GM18508 (cell line): ENCODE results near the gene AQP12A.
"Not testable (repeated sequence)": the region's sequence is repeated elsewhere in the genome, so short reads cannot be mapped to it uniquely, and the experiment has no call there.

Experiments used
- ATAC-seq: cut with Tn5 transposase; IDR thresholded peaks from one replicate; pipeline ENCODE4 v1.9.1; 2021; ENCODE audit warnings: moderate number of reproducible peaks; ENCODE audit not compliant: insufficient read depth, unreplicated experiment

AQP12A gene, protein sequence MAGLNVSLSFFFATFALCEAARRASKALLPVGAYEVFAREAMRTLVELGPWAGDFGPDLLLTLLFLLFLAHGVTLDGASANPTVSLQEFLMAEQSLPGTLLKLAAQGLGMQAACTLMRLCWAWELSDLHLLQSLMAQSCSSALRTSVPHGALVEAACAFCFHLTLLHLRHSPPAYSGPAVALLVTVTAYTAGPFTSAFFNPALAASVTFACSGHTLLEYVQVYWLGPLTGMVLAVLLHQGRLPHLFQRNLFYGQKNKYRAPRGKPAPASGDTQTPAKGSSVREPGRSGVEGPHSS

DNA sequence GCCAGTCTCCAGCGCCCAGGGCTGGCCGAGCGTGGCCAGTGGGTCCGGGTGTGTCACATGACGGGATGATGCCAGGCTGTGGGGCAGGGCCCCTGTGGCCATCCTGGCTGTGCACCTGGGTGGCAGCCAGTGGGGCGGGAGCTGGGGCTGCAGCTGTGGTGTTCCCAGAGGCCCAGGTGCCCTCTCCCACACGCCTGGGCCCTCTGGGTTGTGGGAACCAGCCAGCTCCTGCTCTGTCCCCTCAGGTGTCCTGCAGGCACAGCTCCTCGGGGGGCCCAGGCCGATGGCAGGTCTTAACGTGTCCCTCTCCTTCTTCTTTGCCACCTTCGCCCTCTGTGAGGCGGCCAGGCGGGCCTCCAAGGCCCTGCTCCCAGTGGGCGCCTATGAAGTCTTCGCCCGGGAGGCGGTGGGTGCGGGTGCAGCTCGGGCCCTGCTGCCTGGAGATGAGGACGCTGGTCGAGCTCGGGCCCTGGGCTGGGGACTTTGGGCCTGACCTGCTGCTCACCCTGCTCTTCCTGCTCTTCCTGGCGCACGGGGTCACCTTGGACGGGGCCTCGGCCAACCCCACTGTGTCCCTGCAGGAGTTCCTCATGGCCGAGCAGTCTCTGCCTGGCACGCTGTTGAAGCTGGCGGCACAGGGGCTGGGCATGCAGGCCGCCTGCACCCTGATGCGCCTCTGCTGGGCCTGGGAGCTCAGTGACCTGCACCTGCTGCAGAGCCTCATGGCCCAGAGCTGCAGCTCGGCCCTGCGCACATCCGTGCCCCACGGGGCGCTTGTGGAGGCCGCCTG lies at the start of gene AQP12A:
Gene AQP12A, plus strand, starts transcription at position 236 of the 790 bp plus-strand sequence. Its CDS starts 48 bp downstream, at position 284.
- not testable (repeated sequence) for ATAC-seq

DNA sequence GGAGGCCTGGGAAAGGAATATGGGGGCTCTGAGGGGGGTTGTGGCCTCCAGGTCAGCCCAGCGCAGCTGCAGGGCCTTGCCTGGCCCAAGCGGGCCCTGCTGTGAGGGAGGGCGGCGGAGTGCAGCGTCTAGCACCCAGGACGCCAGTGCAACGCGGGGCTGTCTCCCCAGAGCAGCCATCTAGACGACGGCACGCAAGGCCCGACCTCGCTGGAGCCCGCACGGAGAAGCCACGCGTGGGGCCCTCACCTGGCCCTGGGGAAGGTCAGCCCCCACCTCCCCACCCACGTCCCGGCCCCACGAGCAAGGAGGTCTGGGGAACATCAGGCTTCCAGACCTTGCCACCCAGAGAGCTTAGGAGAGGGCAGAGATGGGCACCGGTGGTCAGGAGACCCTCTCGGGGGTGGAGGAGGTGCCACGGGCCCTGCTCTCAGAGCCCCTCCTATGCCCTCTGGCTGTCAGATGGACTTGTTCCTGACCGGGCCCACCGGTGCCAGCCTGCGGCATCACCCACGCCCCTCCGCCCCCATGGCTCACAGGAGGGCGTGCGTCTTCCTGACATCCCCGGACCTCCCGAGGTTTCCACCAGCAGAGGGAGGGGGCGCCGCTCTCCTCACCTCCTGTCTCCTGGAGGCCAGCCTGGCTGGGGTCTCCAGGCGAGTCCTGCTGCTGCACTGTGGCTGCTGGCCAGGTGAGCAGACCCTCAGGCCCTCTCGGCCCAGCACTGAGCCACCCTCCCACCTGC lies 49.4 kb upstream of the AQP12A start:
- no peak for ATAC-seq

DNA sequence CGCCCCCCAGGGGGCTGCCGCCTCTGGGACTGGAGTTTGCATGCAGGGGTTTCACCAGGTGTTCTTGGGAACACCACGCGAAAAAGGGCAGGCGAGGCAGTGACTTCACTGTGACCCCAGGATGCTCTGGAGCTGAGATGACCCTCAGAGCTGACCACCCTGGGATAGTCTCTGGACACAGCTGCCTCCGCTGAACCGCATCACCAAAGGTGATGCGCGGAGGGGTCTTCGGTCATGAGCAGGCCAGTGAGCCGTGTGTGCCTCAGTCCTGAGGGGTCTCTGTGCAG lies 48.9 kb upstream of the AQP12A start:
- no peak for ATAC-seq

DNA sequence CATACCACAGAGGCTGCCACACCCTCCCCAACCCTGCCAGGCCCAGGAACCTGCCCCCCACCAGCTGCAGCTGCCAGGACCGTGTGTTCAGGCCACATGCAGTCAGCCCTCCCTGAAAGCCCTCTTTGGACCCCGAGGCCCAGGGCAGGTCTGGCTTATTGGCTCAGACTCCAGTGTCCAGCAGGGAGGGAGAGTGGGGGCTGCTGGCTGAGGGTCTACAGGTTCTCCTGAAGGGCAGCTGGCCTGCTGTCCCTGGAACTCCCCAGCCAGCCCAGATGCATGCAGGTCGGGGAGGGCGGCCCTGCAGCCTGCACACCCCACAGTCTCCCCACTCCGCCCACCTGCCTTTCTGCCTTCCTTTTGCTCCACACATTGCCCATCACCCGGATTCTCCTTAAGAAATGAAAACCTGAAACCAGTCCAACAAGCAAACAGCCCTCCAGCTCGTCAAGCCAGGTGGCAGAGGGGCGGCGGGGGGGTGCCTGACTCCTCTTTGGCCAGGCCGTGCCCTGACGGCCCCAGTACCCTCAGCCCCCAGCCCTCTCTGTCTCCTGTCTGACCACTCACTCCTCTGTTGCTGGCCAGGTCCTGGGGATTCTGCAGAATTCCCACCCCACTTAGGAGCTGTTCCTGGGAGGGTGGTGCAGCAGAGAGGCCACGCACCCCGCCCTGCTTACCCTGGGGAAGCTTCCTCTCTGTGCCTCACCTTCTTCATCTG lies 48.4 kb upstream of the AQP12A start:
- ATAC-seq = no peak

DNA sequence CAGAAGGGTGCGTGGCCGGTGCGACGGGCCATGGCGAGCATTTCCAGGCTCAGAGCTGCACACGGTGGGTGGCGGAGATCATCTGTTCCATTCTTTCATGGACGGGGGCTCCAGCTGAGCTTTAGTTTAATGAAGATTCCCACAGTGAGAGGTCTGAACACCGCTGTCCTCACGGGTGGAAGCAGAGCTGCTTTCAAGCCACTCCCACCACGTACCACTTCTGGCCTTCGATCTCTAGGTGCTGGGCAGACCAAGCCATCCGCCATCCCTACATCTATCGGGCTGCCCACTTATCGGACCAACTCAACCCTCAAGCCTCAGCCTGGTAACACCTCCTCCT lies 47.9 kb upstream of the AQP12A start:
- no peak for ATAC-seq

DNA sequence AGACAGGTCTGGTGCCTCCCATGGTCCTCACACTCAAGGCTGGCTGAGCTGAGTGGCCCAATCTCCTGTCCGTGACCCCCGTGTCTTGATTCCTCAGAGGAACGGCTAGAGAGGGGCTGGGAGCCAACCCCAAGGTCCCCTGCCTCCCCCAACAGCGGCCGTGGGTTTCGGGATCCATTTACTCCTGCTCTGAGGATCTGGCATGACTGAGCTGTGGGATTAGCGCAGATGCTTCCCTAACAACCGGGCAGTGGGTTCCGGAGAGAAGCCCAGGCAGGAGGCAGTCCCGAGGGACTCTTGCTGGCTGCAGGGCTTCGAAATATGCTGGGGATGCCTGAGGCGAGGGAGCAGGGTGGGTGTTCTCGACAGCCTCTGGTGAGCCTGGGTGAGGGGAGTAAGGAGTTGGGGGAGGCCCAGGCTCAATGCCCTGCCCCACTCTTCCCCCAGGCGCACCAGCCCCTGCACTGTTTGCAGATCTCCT lies 47.5 kb upstream of the AQP12A start:
- no peak for ATAC-seq

DNA sequence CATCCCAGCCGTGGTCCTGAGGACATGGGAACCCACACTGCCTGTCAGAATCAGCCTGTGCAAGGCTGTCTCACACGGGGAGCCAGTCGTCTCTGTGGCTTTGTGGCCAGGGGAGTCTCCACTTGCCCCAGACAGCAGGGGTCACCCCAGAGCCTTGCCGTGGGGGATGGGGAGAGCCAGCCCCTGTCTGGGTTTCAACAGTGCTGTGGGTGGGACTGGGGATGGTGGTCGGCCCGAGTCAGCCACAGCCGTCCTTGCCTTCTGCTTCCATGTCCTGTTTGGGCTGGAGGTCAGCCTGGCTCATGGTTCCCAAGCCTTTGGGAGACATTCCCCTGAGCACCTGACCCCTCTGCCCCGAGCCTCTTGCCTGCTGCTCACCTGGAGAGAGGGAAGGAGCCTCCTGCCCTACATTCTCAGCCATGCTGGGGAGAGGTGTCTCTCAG lies 46.8 kb upstream of the AQP12A start:
- ATAC-seq = no peak

DNA sequence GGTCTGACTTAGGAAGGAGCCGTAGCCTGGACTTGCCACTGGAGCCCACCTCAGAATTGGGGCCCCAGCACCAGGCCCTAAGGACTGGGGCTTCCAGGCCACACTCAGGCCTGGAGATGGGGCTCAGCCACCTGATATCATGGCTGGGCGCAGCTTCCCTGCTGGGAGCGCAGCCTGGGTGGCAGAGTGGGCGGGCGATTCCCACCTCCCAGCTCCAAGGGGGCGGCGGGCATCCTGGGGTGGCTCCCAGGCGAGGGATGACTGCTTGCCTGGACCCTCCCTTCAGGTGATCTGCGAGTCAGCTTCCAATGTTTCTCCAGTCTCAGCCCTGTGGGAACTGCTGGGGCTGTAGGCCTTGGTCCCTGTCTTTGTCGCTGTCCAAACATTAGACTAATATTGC lies 46.3 kb upstream of the AQP12A start:
- no peak for ATAC-seq

DNA sequence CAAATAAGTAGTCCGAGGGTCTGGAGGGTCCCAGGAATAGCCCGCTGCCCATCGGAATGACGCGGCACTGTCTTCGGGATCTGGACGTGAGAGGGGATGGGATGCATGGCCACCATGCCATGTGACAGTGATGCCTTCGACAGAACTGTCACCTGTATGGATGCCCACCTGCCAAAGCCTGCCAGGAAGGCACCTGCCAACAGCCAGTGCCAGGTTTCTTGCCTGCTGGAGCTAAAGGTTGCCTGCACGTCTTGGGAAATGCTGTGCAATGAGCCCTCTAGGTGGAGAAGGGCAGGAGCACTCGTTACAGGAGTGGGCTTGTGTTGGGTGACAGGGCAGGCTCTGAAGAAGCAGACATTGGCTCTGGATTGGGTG lies 45.9 kb upstream of the AQP12A start:
- ATAC-seq = no peak

DNA sequence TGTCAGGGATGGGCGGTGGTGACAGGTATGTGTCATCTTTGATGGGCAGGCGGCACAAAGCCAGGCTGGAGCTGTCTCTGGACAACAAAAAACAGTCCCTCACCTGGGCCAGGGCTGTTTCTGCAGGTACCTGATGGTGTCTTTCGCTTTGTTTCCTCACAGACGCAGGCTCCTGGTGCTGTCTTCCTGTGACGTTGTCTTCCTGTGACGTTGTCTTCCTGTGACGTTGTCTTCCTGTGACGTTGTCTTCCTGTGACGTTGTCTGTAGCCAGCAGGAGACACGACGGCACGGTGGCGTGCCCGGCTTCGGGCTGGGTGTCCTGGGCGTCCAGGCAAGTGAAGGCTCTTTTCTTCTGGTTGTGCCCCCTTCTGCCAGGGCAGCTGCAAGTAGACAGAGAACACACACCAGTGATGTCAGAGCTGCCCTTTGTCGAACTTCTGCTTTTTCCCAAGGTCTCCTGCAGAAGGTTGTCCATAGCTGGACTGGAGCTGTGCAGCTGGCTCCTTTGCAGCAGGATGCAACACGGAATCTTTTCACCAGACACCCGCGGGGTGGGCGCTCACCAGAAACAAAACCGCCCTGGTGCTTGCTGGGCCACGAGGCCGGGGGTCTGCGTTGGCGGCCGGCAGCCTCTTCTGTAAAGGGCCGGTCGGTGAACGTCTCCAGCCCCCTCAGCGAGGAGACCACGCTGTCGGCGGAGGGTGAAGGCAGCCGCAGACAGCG lies 45.3 kb upstream of the AQP12A start:
- no peak for ATAC-seq

DNA sequence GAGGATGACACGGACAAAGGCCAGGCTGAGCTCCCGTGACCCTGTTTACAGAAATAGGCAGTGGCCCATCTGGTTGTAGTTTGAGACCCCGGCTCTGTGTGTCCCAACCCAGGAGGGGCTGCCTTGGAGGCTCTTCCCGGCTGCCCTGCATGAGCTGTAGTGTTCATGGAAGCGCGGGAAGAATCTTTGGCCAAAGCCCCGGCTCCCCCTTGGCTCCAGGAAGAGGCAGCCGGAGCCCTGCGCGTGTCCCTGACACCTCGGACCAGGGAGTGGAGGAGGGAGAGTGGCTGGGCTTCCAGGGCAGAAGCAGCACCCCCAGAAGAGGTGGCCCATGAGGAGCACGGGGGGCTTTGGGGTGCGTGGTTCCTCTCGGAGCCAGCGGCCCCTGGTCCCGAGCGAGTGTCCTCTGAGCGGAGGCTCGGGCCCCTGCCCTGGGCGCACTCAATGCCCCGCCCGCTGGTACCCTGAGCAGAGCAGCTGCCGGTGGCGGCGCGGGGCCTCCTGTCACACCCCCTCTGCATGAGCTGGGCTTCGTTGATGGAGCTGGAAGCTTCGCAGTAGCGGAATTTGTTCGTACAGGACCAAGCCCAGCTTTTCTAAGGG lies 44.7 kb upstream of the AQP12A start:
- ATAC-seq = no peak

DNA sequence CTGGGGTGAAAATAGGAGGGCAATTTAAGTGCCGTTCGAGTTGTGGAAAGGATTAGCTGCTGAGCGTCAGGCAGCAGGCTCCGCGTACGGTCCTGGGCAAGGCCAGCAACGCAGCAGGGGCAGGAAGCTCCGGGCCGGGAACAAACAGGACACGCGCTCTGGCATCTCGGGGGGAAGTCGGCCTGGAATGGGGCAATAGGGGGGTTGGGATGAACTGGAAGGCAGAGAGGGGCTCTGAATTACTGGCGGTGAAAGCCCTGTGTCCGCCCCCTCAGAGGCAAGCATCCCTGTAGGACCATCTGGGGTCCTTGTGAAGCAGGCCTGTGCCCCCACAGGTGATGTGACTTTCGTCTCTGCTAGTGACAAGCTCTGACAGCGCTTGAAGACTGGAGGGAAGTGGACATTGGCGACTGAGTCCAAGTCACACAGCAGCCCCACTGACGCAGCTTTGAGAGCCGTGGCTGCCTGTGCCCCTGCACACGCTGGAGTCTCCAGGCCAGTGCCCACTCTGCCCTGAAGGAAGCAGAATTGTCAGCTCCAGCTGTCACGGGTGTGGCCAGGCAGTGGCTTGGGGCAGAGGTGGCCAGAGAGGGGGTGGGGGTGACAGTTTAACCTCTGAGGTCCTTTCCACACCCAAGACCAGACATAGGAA lies 44.0 kb upstream of the AQP12A start:
- ATAC-seq = no peak

DNA sequence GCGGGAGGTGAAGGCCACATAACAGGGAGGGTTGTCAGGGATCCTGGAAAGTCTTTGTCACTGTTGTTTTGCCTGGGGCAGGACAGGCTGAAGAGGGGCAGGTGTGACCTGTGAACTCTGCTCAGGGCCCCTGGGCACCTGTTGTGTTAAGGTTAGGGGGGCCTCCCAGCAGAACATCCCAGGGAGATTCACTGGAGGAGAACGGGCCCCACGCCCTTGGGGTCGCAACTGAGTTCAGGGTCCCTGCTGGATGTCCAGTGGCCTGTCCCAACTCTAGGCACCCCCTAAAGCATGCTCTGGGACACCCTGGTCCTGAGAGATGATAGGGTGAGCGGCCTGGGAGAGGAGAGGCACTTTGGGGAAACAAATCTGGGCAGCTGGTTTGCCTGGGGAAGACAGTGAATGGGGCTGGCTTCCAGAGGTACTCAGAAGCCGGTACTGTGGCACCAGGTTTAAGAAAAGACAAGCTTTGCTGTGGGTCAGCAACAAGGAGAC lies 43.5 kb upstream of the AQP12A start:
- no peak for ATAC-seq

DNA sequence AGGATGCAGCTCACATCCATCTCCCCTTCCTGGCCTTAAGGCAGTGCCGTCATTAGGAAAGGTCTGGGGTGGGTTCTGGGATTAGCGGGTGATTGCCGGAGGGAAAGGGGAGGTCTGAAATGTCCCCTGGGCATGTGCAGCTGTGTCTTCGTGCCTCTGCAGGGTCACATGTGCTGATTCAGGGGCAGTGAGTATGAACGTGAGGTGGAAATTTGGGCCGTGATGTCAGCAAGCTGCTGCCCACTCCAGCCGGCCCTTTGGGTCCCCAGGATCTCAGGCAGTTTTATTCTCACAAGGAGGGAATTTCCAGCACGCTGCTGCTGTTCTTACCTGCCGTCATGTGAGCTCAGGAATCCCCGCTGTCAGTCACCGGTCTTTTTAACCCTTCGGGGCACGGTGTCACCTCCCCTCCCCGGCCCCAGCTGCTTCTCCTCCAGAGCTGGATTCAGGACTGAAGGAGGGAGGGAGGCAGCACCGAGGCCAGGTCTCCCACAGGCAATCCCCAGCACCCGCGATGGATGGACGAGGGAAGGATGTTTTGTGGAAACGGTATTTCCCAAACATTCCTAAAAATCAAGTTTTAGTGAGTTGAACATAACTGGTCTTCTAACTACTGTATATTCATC lies 42.9 kb upstream of the AQP12A start:
- no peak for ATAC-seq

DNA sequence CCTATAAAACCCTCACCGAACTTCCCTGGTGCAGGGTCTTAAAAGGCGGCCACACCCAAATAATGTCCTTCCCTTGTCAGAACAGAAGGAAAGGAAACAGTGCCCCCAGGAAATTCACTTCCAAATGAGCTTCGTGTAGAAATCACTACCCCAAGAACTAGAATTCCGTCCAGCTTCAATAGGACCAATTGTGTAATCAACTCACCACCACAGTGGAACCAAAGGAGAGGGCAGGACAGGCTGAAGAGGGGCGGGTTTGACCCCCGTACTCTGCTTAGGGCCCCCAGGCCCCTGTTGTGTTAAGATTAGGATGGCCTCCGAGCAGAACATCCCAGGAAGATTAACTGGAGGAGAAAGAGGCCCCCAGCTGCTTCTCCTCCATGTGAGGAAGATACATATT lies 42.3 kb upstream of the AQP12A start:
- no peak for ATAC-seq

DNA sequence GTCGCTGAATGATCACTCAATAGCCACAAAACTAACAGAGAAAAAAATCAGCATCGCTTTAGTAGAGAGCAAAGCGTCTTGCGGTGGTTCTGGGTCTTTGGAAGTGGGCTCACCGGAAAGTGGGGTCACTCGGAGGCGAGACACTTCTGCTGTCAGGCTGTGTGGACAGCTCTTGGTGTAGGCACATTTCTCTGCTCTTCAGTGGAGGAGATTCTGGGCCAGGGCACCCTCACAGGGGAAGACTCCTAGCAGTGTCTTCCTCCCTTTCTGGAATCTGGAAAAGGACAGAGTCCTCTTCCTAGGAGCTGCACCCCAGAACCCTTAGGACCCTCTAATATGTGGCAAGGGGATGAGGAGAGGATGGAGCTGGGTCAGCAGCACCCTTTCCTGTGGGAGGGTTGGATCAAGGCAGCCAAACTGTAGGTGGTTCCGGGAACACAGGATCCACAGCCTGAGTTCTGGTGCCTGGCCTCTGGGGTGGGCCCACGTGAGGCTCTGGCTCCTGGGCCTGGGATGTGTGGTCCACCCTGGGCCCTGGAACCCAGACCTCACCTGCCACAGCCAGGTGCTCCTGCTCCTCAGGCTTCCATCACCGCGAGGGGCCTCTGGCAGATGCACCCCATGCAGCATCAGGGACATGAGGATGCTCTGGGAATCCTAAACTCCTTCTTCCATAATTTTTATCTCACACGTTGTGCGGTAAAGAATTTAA lies 41.3 kb upstream of the AQP12A start:
- no peak for ATAC-seq

DNA sequence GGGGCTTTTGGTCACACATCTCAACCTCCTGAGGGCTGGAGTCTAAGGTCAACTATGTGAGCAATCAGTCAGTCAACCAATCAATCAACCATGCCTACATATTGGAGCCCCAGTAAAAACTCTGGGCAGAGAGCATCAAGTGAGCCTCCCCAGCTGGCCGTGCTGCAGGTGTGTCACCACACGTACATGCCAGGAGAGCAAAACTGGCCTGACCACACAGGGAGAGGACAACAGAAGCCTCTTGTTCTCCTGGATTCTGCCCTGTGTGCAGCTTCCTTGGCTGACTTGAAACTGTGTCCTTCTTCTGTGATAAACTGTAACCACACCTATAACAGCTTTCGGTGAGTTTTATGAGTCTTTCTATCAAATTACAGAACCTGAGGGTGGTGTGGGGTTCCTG lies 40.5 kb upstream of the AQP12A start:
- no peak for ATAC-seq
